HepG2 (cell line): Measurements from ENCODE around the gene NUP93. TPM values are rescaled to one million over a fixed set of nuclear protein-coding genes. Genes with fewer than 3 reads are reported as not detected.

Source experiments
- ATAC-seq: fragments of 200-7000 bp; cut with Tn5 transposase; 3 replicates; pipeline ENCODE4 v1.9.1; 2020; ENCODE audit warnings: mild to moderate bottlenecking, moderate library complexity
- BruUV-seq: library from RNA; stranded (reverse); fragments of 400-500 nt; replicated peaks from 2 replicates; lab custom pipeline; 2021; lab: Mats Ljungman, UMichigan
- CTCF ChIA-PET: fragments of 300-600 bp; formaldehyde crosslinking; extraction: SDS; loops from one replicate; lab custom pipeline; 2021; ENCODE audit warnings: low total read pairs, inconsistent platforms, low intra/inter-chr PET ratio; lab: Yijun Ruan, JAX
- POLR2A ChIA-PET: fragments of 350-600 bp; sonication (Branson Sonifier 250); formaldehyde crosslinking; loops from one replicate; lab custom pipeline; 2020; ENCODE audit warnings: antibody characterized with exemption, inconsistent platforms; lab: Yijun Ruan, JAX
- DNase-seq: peaks from one replicate; pipeline ENCODE4 v3.0.0-alpha.2; 2015; ENCODE audit warnings: low spot score
- FAIRE-seq: peaks from 3 replicates; lab custom pipeline; 2011; peaks lifted over from hg19 to GRCh38; lab: Jason Lieb, UNC
- H2AFZ ChIP-seq: one replicate; pipeline ENCODE4 v1.6.1; 2011; ENCODE audit warnings: low read length, inconsistent platforms
- H3K27ac ChIP-seq: fragments of 300-600 bp; 3 replicates; pipeline ENCODE4 v1.8.0; 2011; ENCODE audit warnings: mixed run types, mild to moderate bottlenecking, mixed read lengths, low read length, inconsistent platforms; ENCODE audit not compliant: insufficient read depth; ENCODE audit errors: extremely low read length
- H3K27me3 ChIP-seq, 2 experiments: fragments of 200-600 bp in 1 of 2; 2 replicates in 1 of 2; 3 replicates in 1 of 2; pipeline versions ENCODE4 v1.6.0 to v1.8.0; 2011; ENCODE audit warnings: low read length in 2 of 2, mild to moderate bottlenecking in 2 of 2, moderate library complexity in 2 of 2, inconsistent platforms in 1 of 2; ENCODE audit not compliant: insufficient read depth in 2 of 2, control insufficient read depth in 1 of 2
- H3K36me3 ChIP-seq, 2 experiments: fragments of 200-600 bp in 1 of 2; replicated peaks in 1 of 2; 2 replicates in 1 of 2; 3 replicates in 1 of 2; pipeline versions ENCODE4 v1.5.1 to v1.8.0; 2011; ENCODE audit warnings: low read length in 2 of 2, inconsistent platforms in 1 of 2; ENCODE audit not compliant: insufficient read depth in 2 of 2, control insufficient read depth in 1 of 2
- H3K4me1 ChIP-seq: 2 replicates; pipeline ENCODE4 v1.5.1; 2012; ENCODE audit warnings: low read length, inconsistent platforms; ENCODE audit not compliant: insufficient read depth
- H3K4me2 ChIP-seq: 2 replicates; pipeline ENCODE4 v1.6.0; 2011; ENCODE audit warnings: low read depth, low read length, inconsistent platforms
- H3K4me3 ChIP-seq, 3 experiments: fragments of 200-600 bp in 1 of 3; sonication (generic), shearing (Covaris generic) in 1 of 3; replicated peaks in 1 of 3; 2 replicates each; pipeline ENCODE4 v1.5.1; 2011 to 2016; ENCODE audit warnings: low read length in 3 of 3, inconsistent platforms in 2 of 3, low read depth in 2 of 3, mild to moderate bottlenecking in 2 of 3, control low read depth in 1 of 3, mixed read lengths in 1 of 3; ENCODE audit not compliant: insufficient read depth in 1 of 3
- H3K79me2 ChIP-seq: one replicate; pipeline ENCODE4 v1.6.1; 2011; ENCODE audit warnings: low read length, inconsistent platforms; ENCODE audit not compliant: insufficient read depth
- H3K9ac ChIP-seq: 2 replicates; pipeline ENCODE4 v1.6.0; 2011; ENCODE audit warnings: mild to moderate bottlenecking, low read depth, low read length, inconsistent platforms; ENCODE audit not compliant: insufficient read depth
- H3K9me3 ChIP-seq: 2 replicates; pipeline ENCODE4 v1.5.1; 2012; ENCODE audit warnings: mild to moderate bottlenecking, low read length
- H4K20me1 ChIP-seq: 2 replicates; pipeline ENCODE4 v1.6.0; 2011; ENCODE audit warnings: inconsistent platforms, mild to moderate bottlenecking, low read length, moderate library complexity; ENCODE audit not compliant: insufficient read depth
- GATAD1 ChIP-seq: IDR thresholded peaks from 2 replicates; pipeline ENCODE4 v1.6.1; 2016; ENCODE audit warnings: missing genetic modification reagents, missing compliant biosample characterization
- KLF9 ChIP-seq: IDR thresholded peaks from 2 replicates; pipeline ENCODE4 v1.6.1; 2016; ENCODE audit warnings: low read depth
- MXI1 ChIP-seq: IDR thresholded peaks from 3 replicates; pipeline ENCODE4 v1.6.1; 2012; ENCODE audit warnings: low read depth, low read length, inconsistent platforms, borderline replicate concordance
- MZF1 ChIP-seq: sonication (generic); formaldehyde crosslinking; IDR thresholded peaks from 2 replicates; pipeline ENCODE4 v1.8.1; 2023; ENCODE audit warnings: mild to moderate bottlenecking, missing genetic modification reagents, borderline replicate concordance
- PAX8 ChIP-seq: sonication (generic); formaldehyde crosslinking; IDR thresholded peaks from 2 replicates; pipeline ENCODE4 v1.8.0; 2022; ENCODE audit warnings: mild to moderate bottlenecking, missing genetic modification reagents, borderline replicate concordance
- TOPORS ChIP-seq: sonication (generic); formaldehyde crosslinking; IDR thresholded peaks from 2 replicates; pipeline ENCODE4 v1.8.0; 2023; ENCODE audit warnings: mild to moderate bottlenecking, missing genetic modification reagents
- ZFP1 ChIP-seq: IDR thresholded peaks from 2 replicates; pipeline ENCODE4 v1.6.1; 2016
- ZNF136 ChIP-seq: sonication (generic); formaldehyde crosslinking; IDR thresholded peaks from 2 replicates; pipeline ENCODE4 v1.8.1; 2022; ENCODE audit warnings: low read depth, mild to moderate bottlenecking, moderate library complexity, missing genetic modification reagents
- ZNF143 ChIP-seq: sonication (generic); formaldehyde crosslinking; IDR thresholded peaks from 2 replicates; pipeline ENCODE4 v1.4.0; 2020; ENCODE audit warnings: missing genetic modification reagents
- ZNF224 ChIP-seq: sonication (generic); formaldehyde crosslinking; IDR thresholded peaks from 2 replicates; pipeline ENCODE4 v1.5.0; 2020; ENCODE audit warnings: mild to moderate bottlenecking, missing genetic modification reagents
- WGBS: methylation state at CpG from one replicate; pipeline ENCODE4 v1.1.6; 2017; ENCODE audit warnings: low lambda C conversion rate; 5-methylcytosine and 5-hydroxymethylcytosine counted together
- in situ Hi-C: cut with HindIII; loops from 2 replicates; pipeline ENCODE4 v1.10.0; 2017; ENCODE audit warnings: low pct_unique_long_range_greater_than_20kb; ENCODE audit not compliant: extremely low pct_ligation_motif_present
- intact Hi-C: fragments of 100-400 bp; cut with micrococcal nuclease; formaldehyde crosslinking; loops from one replicate; pipeline ENCODE4 v1.10.0; 2022; ENCODE audit not compliant: unreplicated experiment
- polyA plus RNA-seq, 8 experiments: library from polyadenylated mRNA; depleted of rRNA in 3 of 8; stranded (reverse) in 7 of 8; unstranded in 1 of 8; fragments of >200 nt; fragmentation: Illumina TruSeq in 4 of 8; extraction: Trizol in 4 of 8; gene quantifications; 2 replicates each; pipeline versions ENCODE4 v1.2.1 to v1.2.3, GENCODE V29; 2011 to 2016; ENCODE audit warnings: low read depth in 4 of 8, missing spikeins in 1 of 8, mixed read lengths in 1 of 8; ENCODE audit not compliant: insufficient read depth in 1 of 8
- total RNA-seq, 5 experiments: library from RNA; depleted of rRNA; stranded (reverse); fragments of >200 nt; fragmentation: Illumina TruSeq; extraction: Trizol; gene quantifications; 2 replicates each; pipeline ENCODE4 v1.2.3, GENCODE V29; 2016; ENCODE audit warnings: low read depth in 1 of 5
- TF ChIP-seq, protein P1 (sequence below): sonication (generic); formaldehyde crosslinking; IDR thresholded peaks from 2 replicates; pipeline ENCODE4 v1.4.0; 2020; ENCODE audit warnings: low read depth, missing genetic modification reagents
- TF ChIP-seq, protein P2 (sequence below): sonication (generic); formaldehyde crosslinking; IDR thresholded peaks from 2 replicates; pipeline ENCODE4 v1.4.0; 2020; ENCODE audit warnings: missing genetic modification reagents

NUP93 gene
- total and polyA plus RNA-seq, 2 of the 13 experiments (the other 11 are each of a cell fraction or from before 2014, with no cell fraction given) = 58.5 to 140 TPM

DNA sequence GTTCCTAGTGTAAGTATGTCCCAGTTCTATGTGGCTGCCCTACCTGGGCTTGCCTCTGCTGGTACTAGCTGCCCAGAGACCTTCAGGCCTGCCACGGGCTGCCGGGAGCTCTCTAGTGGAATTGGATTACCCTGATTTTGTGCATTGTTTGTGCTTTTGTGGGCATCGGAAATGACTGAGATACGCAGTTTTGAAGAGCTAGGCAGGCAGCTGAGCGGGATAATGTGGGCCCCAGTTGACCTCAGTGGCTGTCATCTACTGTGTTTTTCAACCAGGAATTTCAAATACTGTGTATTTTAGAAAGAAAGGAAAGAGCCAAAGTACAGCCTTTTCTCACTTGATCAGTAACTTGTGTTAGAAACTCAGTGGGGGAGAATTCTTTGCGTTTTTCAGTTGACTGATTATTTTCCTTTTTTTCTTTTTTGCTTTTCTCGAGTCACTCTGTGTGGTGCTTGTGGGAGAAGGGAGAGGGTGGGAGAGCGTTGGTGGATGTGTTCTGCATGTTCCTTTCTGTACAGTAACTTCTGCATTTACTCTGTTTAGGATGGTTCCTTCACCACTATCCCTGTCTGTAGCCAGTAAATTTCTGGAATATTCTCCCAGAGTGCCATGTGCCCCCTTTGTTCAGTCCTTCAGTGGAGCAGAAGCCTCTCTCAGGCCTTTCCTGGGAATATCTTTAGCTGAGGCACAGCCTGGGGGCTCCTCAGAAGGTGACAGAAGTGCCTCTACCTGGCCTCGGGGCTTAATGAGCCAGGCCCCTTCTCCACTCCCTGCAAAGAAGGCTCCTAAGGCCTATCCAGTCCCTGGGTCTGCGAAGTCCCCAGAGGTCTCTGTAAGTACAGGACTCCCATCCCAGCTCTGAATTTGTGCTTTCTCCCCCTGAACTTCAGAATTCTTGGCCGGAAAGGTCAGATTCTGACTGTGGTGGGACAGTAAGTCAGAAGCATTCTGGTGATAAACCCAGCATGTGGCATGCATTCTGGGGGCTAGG is 120.1 kb downstream of the NUP93 start (continued):
- TF ChIP-seq KLF9 = no peak

DNA sequence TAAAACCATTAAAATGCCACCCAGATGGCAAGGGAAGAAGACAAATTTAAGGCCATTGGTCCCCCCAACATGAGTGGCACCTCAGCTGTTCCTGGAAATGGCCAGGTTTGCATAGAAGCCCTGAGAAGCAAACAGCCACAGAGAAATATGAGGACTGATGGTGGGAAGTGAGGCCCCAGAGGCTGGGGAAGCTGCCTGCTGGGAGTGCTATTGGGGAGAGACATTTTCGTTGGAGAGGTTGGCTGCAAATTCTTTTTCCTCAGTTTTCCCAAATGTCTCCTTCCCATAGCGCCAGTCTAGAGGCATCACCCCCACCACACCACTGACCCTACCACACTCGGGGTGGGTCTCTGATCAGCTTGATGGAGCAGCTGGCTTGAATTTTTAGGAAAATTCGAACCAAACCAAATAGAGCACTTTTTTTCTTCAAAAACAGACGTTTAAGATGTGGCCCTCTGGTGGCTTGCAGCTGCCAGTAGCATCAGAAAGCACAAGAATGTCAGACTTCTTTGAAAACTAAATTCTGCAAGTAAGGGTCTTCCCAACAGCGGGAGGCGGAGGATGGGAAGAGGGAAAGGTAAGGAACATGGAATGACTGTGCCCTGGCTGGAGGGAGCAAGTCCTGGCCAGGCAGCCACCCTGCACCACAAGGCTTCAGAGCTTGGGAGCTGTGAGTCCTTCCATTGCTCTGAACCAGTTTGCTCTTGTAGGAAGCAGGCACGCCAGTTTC is 121.9 kb downstream of the NUP93 start:
- Histone ChIP-seq H3K4me3 (no peak overlapping the region), H3K9me3 (no peaks in the 10 kb centered on the region), H3K27ac (peak overlapping the region; percentile 7), H3K79me2 (no peaks in the 10 kb centered on the region), H3K36me3 (no peaks in the 10 kb centered on the region), H3K4me2 (peak overlapping the region; percentile 1; the same call in 1 of the 2 replicates), H3K27me3 (no peaks in the 10 kb centered on the region), H2AFZ (no peak overlapping the region), H3K4me1 (peaks cover 78% of the 10 kb centered on the region), H3K9ac (no peak overlapping the region), H4K20me1 (no peaks in the 10 kb centered on the region)
- CTCF ChIA-PET = interaction anchor here (0.6 to 2.4 kb wide), 2 partner anchors 16 to 58 kb away, joined by 4 to 17 read pairs; no protein-coding TSS in a partner anchor
- no TSS peak for BruUV-seq
- FAIRE-seq (peak; percentile 44), DNase-seq (peak; percentile 35), ATAC-seq (no peak)
- POLR2A ChIA-PET = interaction anchor here (0.8 to 5.3 kb wide), 6 partner anchors 9 to 81 kb away, joined by 3 to 44 read pairs (median 18); partner anchors contain the start of gene HERPUD1
- WGBS = 68% methylated on average over 8 of the region's 8 CpGs
- intact Hi-C loops (loop anchor here (1.0 kb wide), 1 partner anchor 59 kb away; no protein-coding TSS in a partner anchor), in situ Hi-C loops (no loop called here)
- TF ChIP-seq MZF1 (CRISPR knock-in tag) = no peak
- TF ChIP-seq, protein P1, sequence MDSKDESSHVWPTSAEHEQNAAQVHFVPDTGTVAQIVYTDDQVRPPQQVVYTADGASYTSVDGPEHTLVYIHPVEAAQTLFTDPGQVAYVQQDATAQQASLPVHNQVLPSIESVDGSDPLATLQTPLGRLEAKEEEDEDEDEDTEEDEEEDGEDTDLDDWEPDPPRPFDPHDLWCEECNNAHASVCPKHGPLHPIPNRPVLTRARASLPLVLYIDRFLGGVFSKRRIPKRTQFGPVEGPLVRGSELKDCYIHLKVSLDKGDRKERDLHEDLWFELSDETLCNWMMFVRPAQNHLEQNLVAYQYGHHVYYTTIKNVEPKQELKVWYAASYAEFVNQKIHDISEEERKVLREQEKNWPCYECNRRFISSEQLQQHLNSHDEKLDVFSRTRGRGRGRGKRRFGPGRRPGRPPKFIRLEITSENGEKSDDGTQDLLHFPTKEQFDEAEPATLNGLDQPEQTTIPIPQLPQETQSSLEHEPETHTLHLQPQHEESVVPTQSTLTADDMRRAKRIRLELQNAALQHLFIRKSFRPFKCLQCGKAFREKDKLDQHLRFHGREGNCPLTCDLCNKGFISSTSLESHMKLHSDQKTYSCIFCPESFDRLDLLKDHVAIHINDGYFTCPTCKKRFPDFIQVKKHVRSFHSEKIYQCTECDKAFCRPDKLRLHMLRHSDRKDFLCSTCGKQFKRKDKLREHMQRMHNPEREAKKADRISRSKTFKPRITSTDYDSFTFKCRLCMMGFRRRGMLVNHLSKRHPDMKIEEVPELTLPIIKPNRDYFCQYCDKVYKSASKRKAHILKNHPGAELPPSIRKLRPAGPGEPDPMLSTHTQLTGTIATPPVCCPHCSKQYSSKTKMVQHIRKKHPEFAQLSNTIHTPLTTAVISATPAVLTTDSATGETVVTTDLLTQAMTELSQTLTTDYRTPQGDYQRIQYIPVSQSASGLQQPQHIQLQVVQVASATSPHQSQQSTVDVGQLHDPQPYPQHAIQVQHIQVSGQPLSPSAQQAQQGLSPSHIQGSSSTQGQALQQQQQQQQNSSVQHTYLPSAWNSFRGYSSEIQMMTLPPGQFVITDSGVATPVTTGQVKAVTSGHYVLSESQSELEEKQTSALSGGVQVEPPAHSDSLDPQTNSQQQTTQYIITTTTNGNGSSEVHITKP (CRISPR knock-in tag) = 0 out of 2 replicates have a peak, but pooled peaks have one; percentile 21
- TF ChIP-seq PAX8 (CRISPR knock-in tag) = no peak
- TF ChIP-seq ZNF136 (CRISPR knock-in tag) = peak; percentile 77; the same call in 1 of the 2 replicates
- no peak for TF ChIP-seq MXI1
- no peak for TF ChIP-seq ZNF143 (CRISPR knock-in tag)
- 0 out of 2 replicates have a peak, but pooled peaks have one; percentile 40 for TF ChIP-seq ZNF224 (CRISPR knock-in tag)
- no peak for TF ChIP-seq GATAD1 (CRISPR knock-in tag)
- TF ChIP-seq TOPORS = no peak
- TF ChIP-seq, protein P2, sequence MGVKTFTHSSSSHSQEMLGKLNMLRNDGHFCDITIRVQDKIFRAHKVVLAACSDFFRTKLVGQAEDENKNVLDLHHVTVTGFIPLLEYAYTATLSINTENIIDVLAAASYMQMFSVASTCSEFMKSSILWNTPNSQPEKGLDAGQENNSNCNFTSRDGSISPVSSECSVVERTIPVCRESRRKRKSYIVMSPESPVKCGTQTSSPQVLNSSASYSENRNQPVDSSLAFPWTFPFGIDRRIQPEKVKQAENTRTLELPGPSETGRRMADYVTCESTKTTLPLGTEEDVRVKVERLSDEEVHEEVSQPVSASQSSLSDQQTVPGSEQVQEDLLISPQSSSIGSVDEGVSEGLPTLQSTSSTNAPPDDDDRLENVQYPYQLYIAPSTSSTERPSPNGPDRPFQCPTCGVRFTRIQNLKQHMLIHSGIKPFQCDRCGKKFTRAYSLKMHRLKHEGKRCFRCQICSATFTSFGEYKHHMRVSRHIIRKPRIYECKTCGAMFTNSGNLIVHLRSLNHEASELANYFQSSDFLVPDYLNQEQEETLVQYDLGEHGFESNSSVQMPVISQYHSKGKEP (CRISPR knock-in tag) = no peak
- TF ChIP-seq ZFP1 (CRISPR knock-in tag) = no peak
